M059J (cell line): ENCODE results near the gene MCM10. TPM values are rescaled to one million over a fixed set of nuclear protein-coding genes. Genes with fewer than 3 reads are reported as not detected.

Experiments
- total RNA-seq: library from RNA; depleted of rRNA; stranded (reverse); fragments of >200 nt; shearing (Covaris generic); gene quantifications from 2 replicates; pipeline ENCODE4 v1.2.3, GENCODE V29; 2014; rRNA removed

The MCM10 gene
- total RNA-seq, 1 experiment from 2014 or later: 11.6 TPM

Other genes starting within 250 kb of the MCM10 start
- 2.0 and 2.6 TPM in 2 replicates for gene CCDC3, start 159.8 kb upstream of the MCM10 start, total RNA-seq
- 15.9 and 33.4 TPM in 2 replicates for gene OPTN, start 61.4 kb upstream of the MCM10 start, total RNA-seq
- gene UCMA, start 72.8 kb downstream of the MCM10 start, total RNA-seq: not detected in 2 replicates
- gene PHYH, start 138.5 kb downstream of the MCM10 start, total RNA-seq: 5.6 and 7.2 TPM in 2 replicates
- 17.7 and 26.5 TPM in 2 replicates for gene SEPHS1, start 186.7 kb downstream of the MCM10 start, total RNA-seq